Measurements from ENCODE around the gene AHRR.
A peak's percentile ranks its signal among the peaks of the same experiment; 100 is the strongest.

The AHRR gene

DNA sequence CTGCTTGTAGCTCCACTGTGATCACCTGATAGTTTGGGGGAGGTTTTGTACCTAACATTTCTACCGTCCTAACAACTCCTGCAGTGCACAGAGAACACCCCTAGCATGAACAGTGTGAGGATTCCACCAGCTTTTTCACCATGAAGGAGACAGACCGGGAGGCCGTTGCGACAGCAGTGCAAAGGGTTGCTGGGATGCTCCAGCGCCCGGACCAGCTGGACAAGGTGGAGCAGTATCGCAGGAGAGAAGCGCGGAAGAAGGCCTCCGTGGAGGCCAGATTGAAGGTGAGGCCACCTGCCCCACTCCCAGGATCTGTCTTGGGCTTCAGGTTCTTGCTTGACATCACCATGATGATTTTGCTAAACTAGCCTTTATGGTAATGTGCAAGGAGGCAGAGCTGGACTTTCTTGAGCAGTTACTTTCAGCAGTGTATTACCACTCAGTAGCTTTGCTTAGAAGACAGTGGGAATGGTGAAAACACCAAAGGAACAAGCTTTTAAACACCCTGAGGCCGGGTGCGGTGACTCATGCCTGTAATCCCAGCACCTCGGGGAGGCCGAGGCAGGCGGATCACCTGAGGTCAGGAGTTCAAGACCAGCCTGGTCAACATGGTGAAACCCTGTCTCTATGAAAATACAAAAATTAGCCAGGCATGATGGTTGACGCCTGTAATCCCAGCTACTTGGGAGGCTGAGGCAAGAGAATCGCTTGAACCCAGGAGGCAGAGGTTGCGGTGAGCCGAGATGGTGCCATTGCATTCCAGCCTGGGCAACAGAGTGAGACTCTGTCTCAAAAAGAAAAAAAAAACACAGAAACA, 124.8 kb downstream of the AHRR start:
- DNase-seq: no peak

DNA sequence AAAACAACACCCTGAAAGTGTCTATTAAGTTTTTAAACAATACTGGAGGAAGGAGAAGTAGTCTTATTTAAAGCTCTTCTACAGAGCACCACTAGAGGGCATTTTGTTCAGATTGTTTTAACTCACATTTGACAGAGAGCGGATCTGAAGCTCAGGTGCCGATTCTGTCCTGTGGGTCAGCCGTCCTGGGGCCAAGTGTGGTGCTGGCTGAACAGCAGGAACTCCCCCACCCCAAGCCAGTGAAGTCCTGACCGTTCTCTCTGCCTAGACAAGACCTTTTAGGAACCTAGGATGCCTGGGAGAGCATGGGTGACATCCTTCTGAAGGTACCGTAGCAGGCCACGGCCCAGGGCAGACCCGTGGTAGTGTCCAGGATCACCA, 125.4 kb downstream of the AHRR start:
- DNase-seq: peak; percentile 74

DNA sequence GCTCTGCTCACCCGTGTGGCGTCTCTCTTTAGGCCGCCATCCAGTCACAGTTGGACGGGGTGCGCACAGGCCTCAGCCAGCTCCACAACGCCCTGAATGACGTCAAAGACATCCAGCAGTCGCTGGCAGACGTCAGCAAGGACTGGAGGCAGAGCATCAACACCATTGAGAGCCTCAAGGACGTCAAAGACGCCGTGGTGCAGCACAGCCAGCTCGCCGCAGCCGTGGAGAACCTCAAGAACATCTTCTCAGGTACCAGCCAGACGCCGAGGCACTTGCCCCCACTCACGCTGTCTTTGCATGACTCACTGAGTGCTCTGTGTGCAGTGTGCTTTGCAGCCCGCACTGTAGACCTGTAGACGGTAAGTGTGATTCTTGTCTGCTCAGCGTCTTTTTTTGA, 126.0 kb downstream of the AHRR start:
- DNase-seq: no peak

DNA sequence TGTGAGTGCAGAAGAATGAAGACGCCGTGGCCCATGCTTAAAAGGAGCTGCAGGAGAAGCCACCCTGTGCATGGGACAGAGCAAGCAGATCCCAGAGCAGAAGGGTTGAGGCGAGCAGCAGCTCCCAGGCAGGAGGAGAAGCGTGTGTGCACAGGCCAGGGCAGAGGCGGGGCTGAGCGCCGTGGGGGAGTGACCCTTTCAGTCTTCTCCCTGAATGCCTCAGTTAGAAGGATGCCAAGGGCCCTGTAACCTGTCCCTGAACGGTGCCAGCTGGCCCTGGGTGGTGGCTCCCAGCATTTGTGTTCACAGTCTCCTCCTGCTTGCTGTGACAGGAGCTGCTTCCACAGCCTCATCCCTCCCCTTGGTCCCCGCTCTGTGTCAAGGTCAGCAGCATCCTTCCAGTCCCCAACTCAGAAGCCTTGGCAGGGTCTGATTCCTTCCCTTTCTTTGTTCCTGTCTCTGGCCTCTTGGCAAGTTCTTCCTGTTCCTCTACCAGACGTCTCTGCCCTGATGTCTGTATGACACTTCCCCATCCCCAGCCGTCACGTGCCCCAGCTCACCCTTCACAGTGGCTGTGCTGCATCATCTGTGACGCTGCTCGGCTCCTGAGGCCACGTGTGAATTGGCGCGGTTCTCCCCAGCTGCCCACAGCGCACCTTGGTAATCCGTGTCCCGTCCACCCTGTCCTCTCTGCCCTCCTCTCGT, 126.7 kb downstream of the AHRR start:
- no peak for DNase-seq

DNA sequence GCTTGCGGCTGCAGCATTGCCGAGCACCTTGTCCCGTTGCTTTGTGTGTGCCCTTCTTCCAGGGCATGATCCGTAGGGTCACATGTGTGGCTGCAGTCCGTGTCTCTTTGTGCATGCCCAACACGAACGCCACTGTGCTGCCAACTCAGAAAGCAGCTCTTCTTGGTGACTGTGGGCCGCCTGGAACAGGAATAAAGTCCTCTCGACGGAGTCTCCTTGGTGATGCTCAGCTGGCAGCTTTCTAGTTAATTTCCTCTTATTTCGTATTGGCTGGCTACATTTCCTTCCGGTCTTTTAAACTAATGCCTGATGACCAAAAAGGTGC, 127.2 kb downstream of the AHRR start:
- no peak for DNase-seq

DNA sequence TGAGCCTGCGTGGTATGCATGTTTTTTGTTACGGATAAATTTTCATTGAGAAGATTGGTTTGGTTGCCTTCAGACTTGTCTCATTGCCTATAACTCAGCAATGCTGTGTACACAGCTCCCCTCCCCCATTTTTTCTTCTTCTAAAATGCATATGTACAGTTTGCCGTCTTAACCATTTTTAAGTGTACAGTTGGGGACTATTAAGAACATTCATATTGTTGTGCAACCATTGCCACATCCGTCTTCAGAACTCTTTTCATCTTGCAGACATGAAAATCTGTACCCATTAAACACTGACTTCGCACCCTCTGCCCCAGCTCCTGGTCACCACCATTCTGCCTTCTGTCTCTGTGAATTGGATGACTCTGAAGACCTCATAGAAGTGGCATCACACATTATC, 127.6 kb downstream of the AHRR start:
- DNase-seq: no peak

DNA sequence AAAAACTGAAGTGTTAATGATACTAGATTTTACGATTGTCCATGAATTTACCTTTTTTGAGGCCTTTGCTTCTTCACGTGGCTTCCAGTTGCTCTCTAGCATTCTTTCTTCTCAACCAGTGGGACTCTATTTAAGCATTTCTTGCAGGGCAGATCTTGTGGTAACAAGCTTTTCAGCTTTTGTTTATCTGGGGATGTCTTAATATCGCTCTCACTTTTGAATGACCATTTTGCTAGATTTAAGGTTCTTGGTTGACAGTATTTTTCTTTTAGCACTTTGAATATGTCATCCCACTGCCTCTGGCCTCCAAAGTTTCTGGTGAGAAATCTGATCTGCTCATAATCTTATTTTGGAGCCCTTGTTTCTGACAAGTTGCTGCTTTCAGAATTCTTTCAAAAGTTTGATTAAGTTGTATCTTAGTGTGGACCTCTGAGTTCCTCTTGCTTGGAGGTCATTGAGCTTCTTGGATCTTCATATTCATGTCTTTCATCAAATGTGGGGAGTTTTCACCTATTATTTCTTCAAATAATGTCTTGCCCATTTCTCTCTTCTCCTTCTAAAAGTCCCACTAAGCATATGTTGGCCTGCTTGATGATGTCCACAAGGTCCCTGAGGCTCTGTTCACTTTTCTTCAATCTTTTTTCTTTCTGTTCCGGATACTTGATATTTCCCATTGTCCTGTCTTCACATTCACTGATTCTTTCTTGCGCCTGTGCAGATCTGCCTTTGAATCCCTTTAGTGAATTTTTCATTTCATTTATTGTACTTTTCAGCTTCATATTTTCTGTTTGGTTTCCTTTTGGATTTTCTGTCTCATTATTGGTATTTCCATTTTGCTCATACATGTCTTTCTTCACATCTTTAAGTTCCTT, 130.3 kb downstream of the AHRR start:
- DNase-seq: no peak

DNA sequence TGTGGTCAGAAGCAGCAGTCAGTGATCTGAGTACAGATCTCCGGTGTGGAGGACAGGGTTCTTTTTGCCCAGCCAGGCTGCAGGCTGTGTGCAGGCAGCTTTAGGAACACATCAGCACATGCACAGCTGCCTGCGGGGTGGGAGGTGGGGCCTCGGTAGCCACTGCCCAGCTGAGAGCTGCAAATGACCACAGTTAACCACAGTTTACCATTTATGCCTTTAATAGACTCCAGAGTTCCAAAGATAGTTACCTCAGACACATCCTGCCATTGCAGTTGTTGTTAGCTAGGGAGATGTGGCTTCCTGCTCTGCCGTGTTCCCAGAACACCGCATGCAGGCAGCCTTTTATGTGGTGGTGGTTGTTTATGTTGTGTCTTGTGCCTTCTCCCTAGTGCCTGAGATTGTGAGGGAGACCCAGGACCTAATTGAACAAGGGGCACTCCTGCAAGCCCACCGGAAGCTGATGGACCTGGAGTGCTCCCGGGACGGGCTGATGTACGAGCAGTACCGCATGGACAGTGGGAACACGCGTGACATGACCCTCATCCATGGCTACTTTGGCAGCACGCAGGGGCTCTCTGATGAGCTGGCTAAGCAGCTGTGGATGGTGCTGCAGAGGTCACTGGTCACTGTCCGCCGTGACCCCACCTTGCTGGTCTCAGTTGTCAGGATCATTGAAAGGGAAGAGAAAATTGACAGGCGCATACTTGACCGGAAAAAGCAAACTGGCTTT, 131.6 kb downstream of the AHRR start:
- no peak for DNase-seq

DNA sequence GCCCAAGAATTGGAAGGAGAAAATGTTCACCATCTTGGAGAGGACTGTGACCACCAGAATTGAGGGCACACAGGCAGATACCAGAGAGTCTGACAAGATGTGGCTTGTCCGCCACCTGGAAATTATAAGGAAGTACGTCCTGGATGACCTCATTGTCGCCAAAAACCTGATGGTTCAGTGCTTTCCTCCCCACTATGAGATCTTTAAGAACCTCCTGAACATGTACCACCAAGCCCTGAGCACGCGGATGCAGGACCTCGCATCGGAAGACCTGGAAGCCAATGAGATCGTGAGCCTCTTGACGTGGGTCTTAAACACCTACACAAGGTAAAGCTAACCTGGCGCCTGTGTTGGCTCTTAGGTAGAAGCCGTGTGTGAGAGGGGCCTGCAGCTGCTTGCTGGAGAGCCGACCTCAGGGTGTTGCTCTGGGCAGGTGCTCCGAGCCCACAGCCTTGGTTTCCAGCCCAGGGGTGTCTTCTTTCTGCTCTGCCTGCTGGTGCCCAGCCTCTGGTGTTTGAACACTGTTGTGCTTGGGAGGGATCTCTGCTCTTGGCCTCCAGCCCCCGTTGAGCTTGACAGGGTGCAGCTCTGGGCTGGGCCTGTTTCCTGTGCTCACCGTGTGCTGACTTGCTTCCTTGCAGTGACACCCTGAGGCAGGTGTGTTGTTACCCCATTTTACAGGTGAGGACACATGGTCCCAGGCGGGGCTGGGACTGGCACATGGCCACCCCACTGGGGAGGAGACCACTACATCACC, 132.4 kb downstream of the AHRR start:
- no peak for DNase-seq

DNA sequence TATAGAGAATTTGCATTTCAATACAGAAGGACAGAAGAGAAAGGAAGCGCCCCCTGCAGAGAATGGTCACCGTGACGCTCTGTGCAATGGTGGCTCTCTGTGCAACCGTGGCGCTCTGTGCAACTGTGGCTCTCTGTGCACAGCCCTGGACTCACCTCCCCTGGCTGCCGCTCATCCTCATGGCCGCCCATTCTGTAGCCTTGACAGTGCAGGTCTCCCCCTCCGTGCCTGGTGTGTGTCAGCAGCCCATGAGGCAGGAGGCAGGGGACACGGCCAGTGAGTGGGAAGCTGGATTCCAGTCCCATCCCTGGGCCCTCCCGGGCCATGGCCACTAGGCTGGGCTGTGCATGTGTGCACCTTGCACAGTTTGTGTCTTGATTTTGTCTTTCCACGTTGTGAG, 133.4 kb downstream of the AHRR start:
- no peak for DNase-seq

DNA sequence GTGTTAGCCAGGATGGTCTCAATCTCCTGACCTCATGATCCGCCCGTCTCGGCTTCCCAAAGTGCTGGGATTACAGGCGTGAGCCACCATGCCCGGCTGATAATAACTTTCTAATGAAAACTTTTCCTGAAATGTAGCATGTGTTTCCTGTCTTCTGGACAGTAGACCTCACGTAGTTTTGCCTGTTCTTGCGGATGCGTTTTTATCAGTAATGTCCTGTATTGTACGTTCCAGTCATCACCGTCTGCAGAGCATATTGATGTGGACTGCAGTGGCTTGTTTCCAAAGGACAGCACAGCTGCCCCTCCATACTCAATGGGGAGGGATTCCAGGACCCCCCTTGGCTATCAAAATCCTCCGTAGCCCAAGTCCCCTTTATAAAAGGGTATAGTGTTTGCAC, 134.3 kb downstream of the AHRR start:
- no peak for DNase-seq

DNA sequence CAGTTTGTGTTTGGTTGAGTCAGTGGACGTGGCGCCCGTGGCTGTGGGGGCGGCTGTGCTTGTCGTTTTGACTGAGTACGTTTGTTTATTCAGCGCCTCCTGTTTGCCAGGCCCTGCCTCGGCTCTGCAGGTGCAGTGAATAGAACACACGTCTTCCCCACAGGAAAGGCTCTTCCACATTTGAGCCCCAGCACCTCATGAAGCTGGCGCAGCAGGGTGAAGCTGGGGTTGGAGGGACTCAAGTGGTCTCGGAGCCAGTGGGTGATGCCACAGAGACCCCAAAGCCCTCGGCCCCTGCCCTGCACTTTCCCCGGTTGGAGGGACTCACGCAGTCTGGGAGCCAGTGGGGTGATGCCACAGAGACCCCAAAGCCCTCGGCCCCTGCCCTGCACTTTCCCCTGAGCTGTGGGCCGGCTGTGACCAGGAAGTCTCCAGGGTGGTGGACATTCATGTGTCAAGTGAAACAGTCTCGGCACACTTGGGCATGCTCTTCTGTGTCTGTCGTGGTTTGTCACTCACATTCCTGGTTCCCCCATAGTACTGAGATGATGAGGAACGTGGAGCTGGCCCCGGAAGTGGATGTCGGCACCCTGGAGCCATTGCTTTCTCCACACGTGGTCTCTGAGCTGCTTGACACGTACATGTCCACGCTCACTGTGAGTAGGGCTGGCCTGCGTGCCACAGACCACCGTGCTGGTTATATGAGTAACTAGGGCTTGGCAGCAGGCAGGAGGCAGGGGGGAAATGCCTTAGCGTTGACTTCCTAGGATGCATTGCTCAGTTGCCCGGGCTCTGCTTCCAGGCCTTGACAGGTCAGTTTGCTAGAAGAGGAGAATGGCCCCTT, 135.1 kb downstream of the AHRR start:
- DNase-seq: no peak

DNA sequence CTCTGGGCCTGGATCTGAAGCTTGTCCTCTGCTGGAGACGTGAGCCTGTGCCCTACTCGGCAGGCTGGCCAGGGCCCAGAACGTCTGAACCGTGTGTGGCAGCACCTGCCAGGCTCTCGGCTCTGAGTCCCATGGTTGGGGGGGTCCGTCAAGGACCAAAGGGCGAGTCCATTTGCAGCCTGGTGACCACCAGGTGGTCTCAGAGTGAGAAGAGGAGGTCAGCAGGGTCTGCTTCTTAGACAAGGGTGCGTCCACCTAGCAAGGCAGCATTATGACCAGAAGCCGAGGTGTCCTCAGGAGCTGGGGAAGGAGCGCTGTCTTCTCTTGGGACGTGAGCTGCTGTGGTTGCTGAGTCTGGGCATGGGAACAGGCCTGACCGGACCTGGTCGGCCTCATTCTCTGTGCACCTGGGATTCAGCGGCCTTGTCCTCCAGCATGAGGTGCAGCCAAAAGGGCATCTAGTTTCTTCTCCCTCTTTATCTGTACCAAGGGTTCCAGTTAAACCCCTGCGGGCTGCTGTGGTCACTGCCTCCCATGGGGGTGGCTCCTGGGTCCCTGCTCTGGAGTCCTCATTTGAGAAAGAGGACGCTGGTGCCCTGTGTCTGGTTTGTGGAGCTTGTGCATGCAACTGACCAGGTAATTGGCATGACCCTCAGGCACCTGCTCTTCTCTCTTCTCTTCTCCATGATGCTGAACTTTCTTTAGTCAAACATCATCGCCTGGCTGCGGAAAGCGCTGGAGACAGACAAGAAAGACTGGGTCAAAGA, 135.9 kb downstream of the AHRR start:
- DNase-seq: no peak

DNA sequence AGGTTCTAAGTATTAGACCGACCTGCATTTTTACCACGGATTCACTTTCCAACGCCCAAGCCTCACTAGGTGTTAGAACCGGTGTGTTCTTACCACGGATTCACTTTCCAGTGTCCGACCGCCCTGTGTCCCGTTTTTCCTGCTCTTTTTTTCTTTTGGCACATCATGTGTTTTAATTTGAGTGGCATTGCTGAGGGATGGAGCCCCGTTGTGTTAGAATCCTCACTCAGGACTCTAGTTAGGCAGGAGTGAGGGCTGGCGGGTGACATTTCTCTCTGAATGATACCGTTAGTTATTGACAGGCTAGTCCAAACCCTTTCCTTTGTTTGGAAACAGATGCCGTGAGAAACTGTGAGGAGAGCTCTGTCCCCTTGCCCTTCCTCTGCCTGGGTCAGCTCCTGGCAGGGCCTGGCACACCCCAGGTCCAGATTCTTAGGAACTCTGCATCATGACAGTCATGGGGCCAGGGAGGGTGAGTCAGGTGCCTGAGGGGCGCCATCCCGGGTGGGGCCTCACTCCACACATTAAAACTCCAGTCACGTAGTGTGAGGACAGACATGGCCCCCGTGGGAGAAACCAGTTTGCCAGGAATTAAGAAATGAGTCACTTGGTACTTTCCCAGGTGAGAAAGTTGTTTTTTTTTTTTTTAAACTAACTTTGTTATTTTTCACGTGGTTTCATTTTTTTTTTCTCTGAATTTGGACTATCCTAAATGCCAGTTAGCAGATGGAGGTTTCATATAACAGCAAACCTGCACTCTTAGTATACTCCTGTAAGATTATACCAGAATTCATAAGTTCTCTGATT, 137.2 kb downstream of the AHRR start:
- no peak for DNase-seq

DNA sequence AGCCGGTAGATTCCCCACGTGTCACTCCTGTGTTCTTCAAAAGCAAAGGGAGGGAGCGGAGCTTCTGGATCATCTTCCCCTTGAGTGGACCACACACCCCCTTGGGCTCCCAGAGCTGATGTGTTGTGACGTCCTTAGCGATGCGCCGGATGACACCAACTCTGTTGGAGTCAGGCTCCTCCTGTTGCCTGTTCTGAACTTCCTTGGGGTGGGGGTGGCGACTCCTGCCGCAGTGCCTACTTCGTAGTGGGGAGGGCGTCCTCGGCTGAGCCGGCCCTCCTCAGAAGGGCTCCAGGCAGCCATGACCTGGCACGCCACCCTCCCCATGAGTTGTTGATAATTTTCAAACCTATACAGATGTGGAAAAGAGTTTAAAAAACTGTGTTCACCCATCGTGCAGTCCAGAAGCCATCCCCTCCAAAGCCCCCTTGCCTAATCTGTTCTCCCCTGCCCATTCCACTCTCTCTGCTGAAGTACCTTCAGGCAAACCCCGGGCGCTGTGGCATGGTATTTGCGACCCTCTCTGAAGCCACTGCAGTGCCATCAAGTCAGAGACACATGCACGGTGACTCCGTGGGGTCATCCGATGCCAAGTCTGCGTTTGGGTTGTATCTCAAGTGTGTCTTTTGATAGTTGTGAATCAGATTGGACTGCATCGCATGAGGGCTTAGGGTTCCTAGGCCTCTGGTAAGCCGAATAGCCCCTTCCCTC, 138.2 kb downstream of the AHRR start:
- no peak for DNase-seq

DNA sequence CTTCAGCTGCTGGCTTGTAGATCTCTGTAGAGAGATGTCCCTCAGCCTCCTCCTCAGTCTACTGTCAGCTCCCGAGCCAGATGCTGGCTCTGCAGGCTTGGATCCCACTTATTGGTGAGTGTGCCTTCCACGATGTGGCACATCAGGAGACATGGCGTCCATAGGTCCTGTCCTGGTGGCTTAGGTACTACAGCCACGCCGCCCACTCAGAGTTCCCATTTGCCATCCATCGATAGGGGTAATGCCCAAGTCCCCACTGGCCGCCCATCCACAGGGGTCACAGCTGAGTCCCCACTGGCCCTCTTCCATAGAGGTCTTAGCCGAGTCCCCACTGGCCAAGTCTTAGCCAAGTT, 138.7 kb downstream of the AHRR start:
- no peak for DNase-seq

DNA sequence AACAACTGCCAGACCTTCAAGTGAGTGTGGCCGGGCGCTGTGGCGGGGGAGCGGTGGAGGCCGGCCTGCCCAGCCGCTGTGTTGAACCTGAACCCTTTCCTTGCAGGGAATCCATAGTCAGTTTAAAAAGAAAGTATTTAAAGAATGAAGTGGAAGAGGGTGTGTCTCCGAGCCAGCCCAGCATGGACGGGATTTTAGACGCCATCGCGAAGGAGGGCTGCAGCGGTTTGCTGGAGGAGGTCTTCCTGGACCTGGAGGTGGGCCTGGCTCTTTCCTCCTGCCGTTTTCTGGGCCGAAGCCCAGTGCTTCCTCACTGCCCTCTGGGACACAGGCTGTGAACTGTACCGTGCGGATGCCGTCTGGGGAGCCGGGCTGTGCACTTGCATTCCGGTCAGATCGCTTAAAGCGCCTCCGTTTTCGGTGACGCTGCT, 140.6 kb downstream of the AHRR start:
- no peak for DNase-seq

DNA sequence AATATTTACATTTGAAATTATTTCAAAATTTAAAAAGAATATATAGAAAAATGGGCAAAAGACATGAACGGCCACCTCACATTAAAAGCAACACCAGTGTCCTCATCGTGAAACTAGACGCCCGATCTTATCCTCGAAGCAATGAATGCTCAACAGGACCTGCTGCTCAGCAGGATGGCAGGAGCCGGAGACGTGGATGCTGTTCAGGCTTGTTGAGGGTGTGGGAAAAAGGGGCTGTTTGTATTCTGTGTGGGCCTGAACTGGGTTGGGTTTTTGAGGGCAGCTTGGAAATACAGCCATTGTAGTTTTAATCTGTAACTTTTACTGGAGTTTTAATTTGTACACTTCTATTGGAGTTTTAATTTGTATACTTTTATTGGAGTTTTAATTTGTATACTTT, 141.8 kb downstream of the AHRR start:
- no peak for DNase-seq

DNA sequence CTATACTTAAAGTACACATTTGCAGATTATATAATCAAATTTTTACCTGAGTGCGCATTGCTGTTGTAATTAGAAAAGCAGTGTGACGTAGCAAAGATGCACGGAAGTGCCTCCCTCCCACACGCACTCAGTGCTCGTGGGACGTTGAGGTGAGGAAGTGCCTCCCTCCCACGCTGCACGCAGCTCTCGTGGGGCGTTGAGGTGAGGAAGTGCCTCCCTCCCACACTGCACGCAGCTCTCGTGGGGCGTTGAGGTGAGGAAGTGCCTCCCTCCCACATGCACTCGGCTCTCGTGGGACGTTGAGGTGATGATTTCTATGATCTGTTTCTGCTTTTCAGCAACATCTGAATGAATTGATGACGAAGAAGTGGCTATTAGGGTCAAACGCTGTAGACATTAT, 142.4 kb downstream of the AHRR start:
- DNase-seq: no peak
